ENCODE measurements around the gene STMN3.
A peak's percentile ranks its signal among the peaks of the same experiment; 100 is the strongest.
"Not testable (repeated sequence)": the region's sequence is repeated elsewhere in the genome, so short reads cannot be mapped to it uniquely, and the experiment has no call there.

Gene STMN3

GRCh38 chr20:63671695-63672094, 18.5 kb upstream of the STMN3 start:
- H3K4me1 Mint-ChIP-seq; DNase-seq (ENCODE audit: low spot score in 2 of 2); H3K27ac Mint-ChIP-seq; H3K4me3 Mint-ChIP-seq; H3K9me3 Mint-ChIP-seq; ATAC-seq: not testable (repeated sequence)
- H3K36me3 Mint-ChIP-seq, result peaks cover 59% of the 10 kb centered on the region

GRCh38 chr20:63668351-63668750, 15.1 kb upstream of the STMN3 start:
- ATAC-seq, result no peak
- no peak for DNase-seq (ENCODE audit: low spot score in 2 of 2)
- Mint-ChIP-seq H3K4me1 (peaks cover 5% of the 10 kb centered on the region), H3K27ac (no peak overlapping the region), H3K4me3 (no peak overlapping the region), H3K9me3 (no peaks in the 10 kb centered on the region), H3K36me3 (peaks cover 38% of the 10 kb centered on the region)

GRCh38 chr20:63667858-63668257, 14.6 kb upstream of the STMN3 start:
- Mint-ChIP-seq H3K4me1 (peaks cover 5% of the 10 kb centered on the region), H3K36me3 (peaks cover 38% of the 10 kb centered on the region)
- no peak for ATAC-seq

DNA sequence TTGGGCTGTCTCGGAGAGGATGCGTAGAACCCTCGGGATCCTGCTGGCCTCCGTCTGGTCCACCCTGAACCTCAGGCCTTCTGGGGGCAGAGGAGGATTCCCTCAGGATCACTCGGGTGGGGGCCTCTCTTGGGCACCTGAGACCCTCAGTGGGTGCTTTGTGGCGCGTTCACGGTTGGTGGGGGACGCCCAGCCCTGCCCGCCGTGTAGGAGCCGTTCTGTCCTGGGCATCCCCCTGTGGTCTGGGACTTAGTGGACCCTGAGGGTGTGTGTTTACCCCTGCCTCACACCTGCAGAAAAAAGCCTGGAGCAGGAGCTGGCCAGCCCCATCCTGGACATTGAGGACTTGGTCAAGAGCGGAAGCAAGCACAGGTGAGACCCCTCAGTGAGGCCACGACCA, 12.5 kb upstream of the STMN3 start:
- no peaks in the 10 kb centered on the region for H3K9me3 Mint-ChIP-seq
- no peak for DNase-seq (ENCODE audit: low spot score in 2 of 2)
- no peak for ATAC-seq
- H3K4me3 Mint-ChIP-seq, result no peak overlapping the region
- H3K4me1 Mint-ChIP-seq, result peaks cover 10% of the 10 kb centered on the region
- peak overlapping the region; percentile 56 for H3K27ac Mint-ChIP-seq
- peaks cover 54% of the 10 kb centered on the region for H3K36me3 Mint-ChIP-seq

More at GRCh38 chr20:63667858-63668257, 14.6 kb upstream of the STMN3 start:
- H3K9me3 Mint-ChIP-seq, result no peaks in the 10 kb centered on the region
- no peak overlapping the region for H3K4me3 Mint-ChIP-seq
- H3K27ac Mint-ChIP-seq, result no peak overlapping the region
- no peak for DNase-seq (ENCODE audit: low spot score in 2 of 2)

DNA sequence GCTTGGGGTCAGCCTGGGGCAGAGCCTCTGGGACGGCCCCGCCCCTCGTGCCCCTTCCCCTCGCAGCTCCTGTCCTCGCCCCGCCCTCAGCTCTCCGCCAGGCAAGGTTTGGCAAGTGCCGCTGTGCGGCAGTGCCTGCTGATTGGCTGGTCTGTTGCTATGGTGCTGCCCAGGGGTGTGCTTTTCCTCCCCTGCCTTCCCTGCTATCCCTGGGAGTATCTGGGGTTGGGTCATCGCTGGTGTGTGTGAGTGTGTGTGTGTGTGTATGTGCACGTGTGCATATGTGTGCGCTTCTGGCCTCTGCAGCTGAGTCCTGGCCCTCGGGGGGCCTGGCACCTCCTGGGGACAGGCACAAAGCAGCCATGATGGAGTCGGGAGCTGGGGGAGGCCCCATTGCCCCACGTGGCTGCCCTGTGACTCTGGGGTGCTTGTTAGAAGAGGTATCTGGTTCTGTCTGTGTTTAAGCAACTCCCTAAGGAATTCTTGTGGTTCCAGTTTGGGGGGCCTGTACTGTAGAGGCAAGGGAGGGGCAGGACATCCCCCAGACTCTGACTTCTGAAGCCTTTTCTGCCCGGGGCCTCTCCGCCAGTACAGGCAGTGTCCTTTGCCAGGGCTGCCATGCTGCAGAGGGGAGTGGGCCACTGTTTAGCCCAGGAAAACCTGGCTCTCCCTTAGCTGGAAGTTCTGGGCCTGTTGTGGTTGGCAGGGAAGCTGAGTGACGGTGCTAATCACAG, 11.8 kb upstream of the STMN3 start:
- Mint-ChIP-seq H3K36me3 (peaks cover 53% of the 10 kb centered on the region), H3K4me1 (peaks cover 10% of the 10 kb centered on the region), H3K27ac (peak overlapping the region; percentile 54), H3K4me3 (no peak overlapping the region), H3K9me3 (no peaks in the 10 kb centered on the region)
- ATAC-seq, result no peak
- DNase-seq (ENCODE audit: low spot score in 2 of 2), result no peak

DNA sequence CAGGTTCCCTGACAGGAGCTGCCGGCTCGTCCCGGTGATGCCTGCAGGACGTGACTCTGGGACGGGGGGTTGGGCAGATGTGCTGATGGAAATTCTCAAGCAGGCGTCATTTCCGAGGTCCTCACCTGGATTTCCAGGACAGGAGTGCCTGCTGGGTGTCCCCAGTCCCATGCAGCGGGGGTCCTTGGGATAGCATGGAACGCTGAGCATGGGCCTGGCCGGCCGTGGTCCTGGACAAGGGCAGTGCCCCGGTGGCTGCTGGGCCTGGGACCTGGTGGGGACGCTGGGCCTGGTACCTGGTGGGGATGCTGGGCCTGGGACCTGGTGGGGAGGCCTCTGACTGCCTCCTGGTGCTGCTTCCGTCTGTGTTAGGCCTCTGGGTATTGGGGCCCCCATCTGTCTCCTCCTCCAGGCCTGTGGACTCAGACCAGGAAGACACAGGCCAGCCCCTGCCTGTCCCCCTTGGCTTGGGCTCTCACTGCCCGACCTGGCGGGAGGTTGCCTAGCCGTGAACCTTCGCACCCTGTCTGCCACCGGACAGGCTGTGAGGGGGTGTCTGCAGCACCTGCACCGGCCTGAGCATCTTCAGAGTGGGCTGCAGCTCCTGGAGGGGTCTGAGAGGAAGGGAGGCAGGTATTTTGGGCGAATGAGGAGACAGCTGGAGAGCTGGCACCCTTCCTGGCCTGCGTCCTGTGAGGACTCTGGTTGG, 11.1 kb upstream of the STMN3 start:
- DNase-seq (ENCODE audit: low spot score in 2 of 2), result no peak
- Mint-ChIP-seq H3K36me3 (peaks cover 59% of the 10 kb centered on the region), H3K4me3 (no peak overlapping the region), H3K9me3 (no peaks in the 10 kb centered on the region), H3K27ac (no peak overlapping the region), H3K4me1 (peaks cover 16% of the 10 kb centered on the region)
- ATAC-seq, result peak; percentile 20

DNA sequence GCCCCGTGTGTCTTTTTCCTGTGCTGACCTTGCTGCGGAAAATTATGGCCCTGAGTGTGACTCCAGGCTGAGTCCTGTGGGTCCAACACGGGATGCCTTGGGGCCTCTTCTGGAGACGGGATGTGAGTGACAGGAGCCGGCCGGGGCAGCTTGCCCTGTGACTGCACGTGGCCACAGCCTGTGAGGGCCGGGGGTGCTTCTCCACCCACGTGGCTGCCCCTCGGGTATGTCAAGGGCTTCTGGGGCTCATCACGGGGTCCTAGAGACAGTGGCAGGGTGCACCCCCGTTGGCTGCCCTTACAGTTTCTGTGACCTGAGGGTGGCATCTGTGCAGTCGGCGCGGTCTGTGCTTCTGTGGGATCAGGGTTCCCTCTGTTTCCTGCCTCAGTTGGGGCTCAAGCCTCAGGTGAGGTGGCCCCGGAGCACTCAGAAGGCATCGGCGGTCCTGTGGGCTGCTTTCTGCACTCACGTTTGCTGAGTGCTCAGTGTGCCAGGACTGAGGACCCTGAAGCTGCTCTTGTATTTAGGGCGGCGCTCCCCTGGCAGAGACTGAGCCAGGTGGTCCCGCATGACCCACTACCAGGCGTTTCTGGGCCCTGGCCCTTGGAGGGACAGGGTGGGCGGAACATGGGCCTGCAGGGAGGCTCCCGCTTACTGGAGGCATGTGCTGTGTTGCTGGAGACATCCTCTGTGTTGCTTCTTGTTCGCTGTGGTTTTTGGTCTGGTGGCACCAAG, 10.3 kb upstream of the STMN3 start:
- peaks cover 21% of the 10 kb centered on the region for H3K4me1 Mint-ChIP-seq
- no peak overlapping the region for H3K4me3 Mint-ChIP-seq
- no peak overlapping the region for H3K27ac Mint-ChIP-seq
- no peak for DNase-seq (ENCODE audit: low spot score in 2 of 2)
- ATAC-seq, result no peak
- H3K36me3 Mint-ChIP-seq, result peaks cover 52% of the 10 kb centered on the region
- H3K9me3 Mint-ChIP-seq, result no peaks in the 10 kb centered on the region

DNA sequence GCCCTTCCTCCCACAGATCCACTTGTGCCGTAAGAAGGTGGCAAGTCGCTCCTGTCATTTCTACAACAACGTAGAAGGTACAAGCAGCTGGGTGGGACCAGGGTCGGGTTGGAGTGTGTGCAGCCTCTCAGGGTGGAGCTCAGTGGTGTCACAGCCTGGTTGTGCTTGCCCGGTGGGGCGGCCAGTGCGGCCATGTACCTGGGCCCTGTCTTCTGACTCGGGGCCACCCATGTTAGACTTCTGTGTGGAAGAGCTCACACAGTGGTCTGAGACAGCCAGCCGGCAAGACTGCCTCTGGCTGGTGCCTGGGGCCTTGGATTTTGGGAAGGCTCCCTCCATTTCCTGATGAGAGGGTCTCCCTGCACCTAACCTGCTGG, 9.6 kb upstream of the STMN3 start:
- no peak for ATAC-seq
- H3K36me3 Mint-ChIP-seq, result peaks cover 52% of the 10 kb centered on the region
- no peak overlapping the region for H3K27ac Mint-ChIP-seq
- no peak for DNase-seq (ENCODE audit: low spot score in 2 of 2)
- peaks cover 22% of the 10 kb centered on the region for H3K4me1 Mint-ChIP-seq
- H3K4me3 Mint-ChIP-seq, result no peak overlapping the region
- H3K9me3 Mint-ChIP-seq, result no peaks in the 10 kb centered on the region

DNA sequence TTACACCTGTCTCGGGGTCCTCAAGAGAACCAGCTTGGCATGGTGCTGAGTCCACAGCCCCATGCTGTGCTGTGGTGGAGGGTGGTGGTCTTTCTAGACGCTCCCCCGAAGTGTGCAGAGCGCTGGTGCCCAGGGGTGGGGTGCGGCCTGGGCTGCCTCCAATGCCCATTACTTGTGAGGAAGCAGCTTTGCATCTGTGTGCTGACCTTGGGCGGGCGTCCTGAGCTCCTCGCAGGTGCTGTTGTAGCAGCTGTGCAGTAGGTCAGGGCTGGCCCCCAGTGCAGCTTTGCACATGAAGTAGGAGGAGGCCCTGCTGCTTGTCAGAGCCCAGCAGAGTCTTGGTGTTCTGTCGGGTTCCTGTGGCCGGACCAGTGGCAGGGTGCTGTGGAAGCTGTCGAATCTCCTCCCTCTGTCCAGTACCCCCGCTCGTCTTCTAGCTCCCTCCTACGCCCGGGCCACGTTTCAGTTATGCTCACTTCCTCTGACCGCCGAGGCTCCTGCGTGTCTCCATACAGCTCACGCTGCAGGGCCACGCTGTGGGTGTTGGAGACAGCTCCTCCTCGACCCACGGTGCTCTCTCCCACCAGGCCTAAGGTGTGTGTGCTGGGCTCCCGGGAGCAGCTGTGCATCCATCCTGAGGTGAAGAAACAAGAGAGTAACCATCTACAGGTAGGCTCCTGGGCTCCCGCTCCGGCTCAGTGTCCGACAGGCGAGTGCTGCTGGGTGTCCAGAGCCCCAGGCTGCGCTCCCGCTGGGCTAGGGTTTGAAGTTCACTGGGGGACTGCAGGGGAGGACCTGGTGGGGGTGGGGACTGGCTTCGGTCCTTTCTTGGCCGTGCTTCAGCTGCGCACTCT, 9.0 kb upstream of the STMN3 start:
- no peak for DNase-seq (ENCODE audit: low spot score in 2 of 2)
- no peak overlapping the region for H3K4me3 Mint-ChIP-seq
- H3K9me3 Mint-ChIP-seq, result no peaks in the 10 kb centered on the region
- peaks cover 46% of the 10 kb centered on the region for H3K36me3 Mint-ChIP-seq
- no peak overlapping the region for H3K27ac Mint-ChIP-seq
- ATAC-seq, result no peak
- peaks cover 26% of the 10 kb centered on the region for H3K4me1 Mint-ChIP-seq

DNA sequence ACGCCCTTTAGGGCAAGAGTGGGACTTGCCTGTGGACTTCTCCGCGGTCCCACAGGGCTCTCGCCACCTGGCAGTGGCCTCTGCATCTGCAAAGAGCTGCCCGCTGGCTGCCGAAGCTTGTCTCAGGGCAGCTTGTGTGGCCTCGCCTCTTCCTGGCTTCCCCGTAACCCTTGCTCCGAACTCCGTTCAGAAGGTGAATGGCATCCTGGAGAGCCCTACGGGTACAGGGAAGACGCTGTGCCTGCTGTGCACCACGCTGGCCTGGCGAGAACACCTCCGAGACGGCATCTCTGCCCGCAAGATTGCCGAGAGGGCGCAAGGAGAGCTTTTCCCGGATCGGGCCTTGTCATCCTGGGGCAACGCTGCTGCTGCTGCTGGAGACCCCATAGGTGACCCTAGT, 7.9 kb upstream of the STMN3 start:
- ATAC-seq (no peak), DNase-seq (ENCODE audit: low spot score in 2 of 2) (no peak)
- Mint-ChIP-seq H3K36me3 (peaks cover 40% of the 10 kb centered on the region), H3K4me3 (no peak overlapping the region), H3K9me3 (no peaks in the 10 kb centered on the region), H3K4me1 (peaks cover 26% of the 10 kb centered on the region), H3K27ac (no peak overlapping the region)

DNA sequence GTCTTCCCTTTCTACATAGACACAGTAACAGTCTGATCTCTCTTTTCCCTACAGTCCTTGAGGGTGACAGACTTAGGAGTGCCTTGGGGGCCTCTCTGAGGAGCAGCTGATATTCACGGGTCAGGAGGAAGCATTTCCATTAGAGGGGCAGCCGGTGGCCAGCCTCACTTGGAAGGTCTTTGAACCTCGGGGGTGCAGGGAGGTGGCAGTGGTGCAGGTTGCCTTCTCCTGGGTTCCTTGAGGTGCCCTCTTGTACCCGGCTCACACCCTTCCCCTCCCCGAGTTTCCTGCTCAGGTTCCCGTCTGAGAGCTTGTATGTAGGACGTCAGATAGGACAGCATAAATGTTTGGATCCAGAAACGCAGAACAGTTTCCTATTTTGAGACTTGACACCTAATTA, 7.4 kb upstream of the STMN3 start:
- H3K9me3 Mint-ChIP-seq, result no peaks in the 10 kb centered on the region
- peaks cover 26% of the 10 kb centered on the region for H3K4me1 Mint-ChIP-seq
- DNase-seq (ENCODE audit: low spot score in 2 of 2), result no peak
- no peak for ATAC-seq
- H3K27ac Mint-ChIP-seq, result no peak overlapping the region
- peaks cover 36% of the 10 kb centered on the region for H3K36me3 Mint-ChIP-seq
- H3K4me3 Mint-ChIP-seq, result no peak overlapping the region

DNA sequence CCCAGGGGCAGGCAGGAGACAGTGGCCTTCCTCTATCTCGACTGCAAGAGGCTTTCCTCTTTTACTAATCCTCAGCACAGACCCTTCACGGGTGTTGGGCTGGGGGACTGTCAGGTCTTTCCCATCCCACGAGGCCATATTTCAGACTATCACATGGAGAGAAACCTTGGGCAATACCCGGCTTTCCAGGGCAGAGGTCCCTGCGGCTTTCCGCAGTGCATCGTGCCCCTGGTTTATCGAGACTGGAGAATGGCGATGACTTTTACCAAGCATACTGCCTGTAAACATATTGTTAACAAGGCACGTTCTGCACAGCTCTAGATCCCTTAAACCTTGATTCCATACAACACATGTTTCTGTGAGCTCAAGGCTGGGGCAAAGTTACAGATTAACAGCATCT, 7.0 kb upstream of the STMN3 start:
- DNase-seq (ENCODE audit: low spot score in 2 of 2); ATAC-seq; H3K27ac Mint-ChIP-seq; H3K9me3 Mint-ChIP-seq: not testable (repeated sequence)
- peaks cover 26% of the 10 kb centered on the region for H3K4me1 Mint-ChIP-seq
- peak overlapping the region; percentile 94 for H3K4me3 Mint-ChIP-seq
- H3K36me3 Mint-ChIP-seq, result peaks cover 36% of the 10 kb centered on the region

GRCh38 chr20:63659370-63659769, 6.1 kb upstream of the STMN3 start:
- Mint-ChIP-seq H3K36me3 (peaks cover 36% of the 10 kb centered on the region), H3K4me3 (peak overlapping the region; percentile 94), H3K4me1 (peaks cover 33% of the 10 kb centered on the region), H3K9me3 (no peaks in the 10 kb centered on the region), H3K27ac (no peak overlapping the region)
- ATAC-seq (no peak), DNase-seq (ENCODE audit: low spot score in 2 of 2) (no peak)

GRCh38 chr20:63658749-63659187, 5.5 kb upstream of the STMN3 start:
- DNase-seq (ENCODE audit: low spot score in 2 of 2), result no peak
- Mint-ChIP-seq H3K27ac (peak overlapping the region; percentile 96), H3K36me3 (peaks cover 36% of the 10 kb centered on the region), H3K4me1 (peaks cover 39% of the 10 kb centered on the region), H3K4me3 (peak overlapping the region; percentile 94), H3K9me3 (no peaks in the 10 kb centered on the region)
- ATAC-seq, result peak; percentile 14

All from stimulated activated effector memory CD8-positive, alpha-beta T cell treated with anti-CD3 and anti-CD28 coated beads, Interleukin-12 subunit alpha, Interleukin-12 subunit beta, amount 100 ng/mL, for 72 hours (primary cell).